GM08714 (cell line): ENCODE results near the gene TBC1D5.
"Not testable (repeated sequence)": the region's sequence is repeated elsewhere in the genome, so short reads cannot be mapped to it uniquely, and the experiment has no call there.

ENCODE experiments used
- H3K4me3 ChIP-seq: fragments of 200-500 bp; sonication (Bioruptor generic); 2 replicates; pipeline ENCODE4 v1.5.1; 2014; ENCODE audit warnings: mild to moderate bottlenecking, low read length, inconsistent platforms
- ZNF274 ChIP-seq: IDR thresholded peaks from 2 replicates; pipeline ENCODE4 v1.6.1; 2012; ENCODE audit warnings: mild to moderate bottlenecking, low read depth, low read length

Gene TBC1D5, protein sequence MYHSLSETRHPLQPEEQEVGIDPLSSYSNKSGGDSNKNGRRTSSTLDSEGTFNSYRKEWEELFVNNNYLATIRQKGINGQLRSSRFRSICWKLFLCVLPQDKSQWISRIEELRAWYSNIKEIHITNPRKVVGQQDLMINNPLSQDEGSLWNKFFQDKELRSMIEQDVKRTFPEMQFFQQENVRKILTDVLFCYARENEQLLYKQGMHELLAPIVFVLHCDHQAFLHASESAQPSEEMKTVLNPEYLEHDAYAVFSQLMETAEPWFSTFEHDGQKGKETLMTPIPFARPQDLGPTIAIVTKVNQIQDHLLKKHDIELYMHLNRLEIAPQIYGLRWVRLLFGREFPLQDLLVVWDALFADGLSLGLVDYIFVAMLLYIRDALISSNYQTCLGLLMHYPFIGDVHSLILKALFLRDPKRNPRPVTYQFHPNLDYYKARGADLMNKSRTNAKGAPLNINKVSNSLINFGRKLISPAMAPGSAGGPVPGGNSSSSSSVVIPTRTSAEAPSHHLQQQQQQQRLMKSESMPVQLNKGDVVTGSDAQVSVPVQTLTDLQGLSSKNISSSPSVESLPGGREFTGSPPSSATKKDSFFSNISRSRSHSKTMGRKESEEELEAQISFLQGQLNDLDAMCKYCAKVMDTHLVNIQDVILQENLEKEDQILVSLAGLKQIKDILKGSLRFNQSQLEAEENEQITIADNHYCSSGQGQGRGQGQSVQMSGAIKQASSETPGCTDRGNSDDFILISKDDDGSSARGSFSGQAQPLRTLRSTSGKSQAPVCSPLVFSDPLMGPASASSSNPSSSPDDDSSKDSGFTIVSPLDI

GRCh38 chr3:17742102-17742879, at the start of gene TBC1D5:
Gene TBC1D5, minus strand, starts transcription at chr3:17742631. Its CDS starts 234,061 bp downstream, at chr3:17508570.
- peak within 1 kb of the TSS; percentile 88 for H3K4me3 ChIP-seq
- no peak for TF ChIP-seq ZNF274

DNA sequence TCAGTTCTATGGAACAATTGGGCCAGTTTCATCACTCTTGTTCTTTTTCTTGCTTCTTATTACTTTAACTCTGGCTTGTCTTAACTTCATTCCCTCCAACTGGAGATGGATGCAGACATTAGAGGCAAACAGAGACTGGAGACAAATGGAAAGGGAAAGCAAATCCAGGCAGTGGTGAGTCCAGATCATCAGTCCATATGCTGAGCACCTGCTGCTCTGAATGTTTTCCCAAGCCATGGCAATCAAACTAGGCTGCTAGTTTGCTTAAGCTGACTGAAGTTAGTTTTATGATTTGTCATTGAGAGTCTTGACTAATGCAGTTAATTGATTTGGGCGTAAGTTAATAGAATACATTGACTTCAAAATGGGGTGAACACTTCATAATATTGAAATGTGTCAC, 41.0 kb upstream of the TBC1D5 start:
- no peak for TF ChIP-seq ZNF274
- H3K4me3 ChIP-seq, result no peak overlapping the region

GRCh38 chr3:17782751-17783150, 40.3 kb upstream of the TBC1D5 start:
- TF ChIP-seq ZNF274, result no peak
- H3K4me3 ChIP-seq, result no peak overlapping the region

GRCh38 chr3:17780369-17780768, 37.9 kb upstream of the TBC1D5 start:
- not testable (repeated sequence) for H3K4me3 ChIP-seq

- H3K4me3 ChIP-seq, result not testable (repeated sequence)
Observed at GRCh38 chr3:17779304-17780250, 37.1 kb upstream of the TBC1D5 start.

DNA sequence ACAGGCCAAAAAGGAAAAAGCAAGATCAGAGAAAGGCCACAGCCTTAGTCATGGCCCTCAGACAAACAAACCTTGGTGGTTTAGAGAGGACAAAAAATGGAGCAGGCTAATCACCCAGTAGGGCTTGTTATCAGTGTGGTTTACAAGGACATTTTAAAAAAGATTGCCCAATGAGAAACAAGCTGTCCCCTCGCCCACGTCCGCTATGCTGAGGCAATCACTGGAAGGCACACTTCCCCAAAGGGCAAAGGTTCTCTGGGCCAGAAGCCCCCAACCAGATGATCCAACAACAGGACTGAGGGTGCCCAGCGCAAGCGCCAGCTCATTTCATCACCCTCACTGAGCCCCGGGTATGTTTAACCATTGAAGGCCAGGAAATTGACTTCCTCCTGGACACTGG, 34.9 kb upstream of the TBC1D5 start:
- not testable (repeated sequence) for H3K4me3 ChIP-seq

- TF ChIP-seq ZNF274, result no peak
- H3K4me3 ChIP-seq, result no peak overlapping the region
Observed at GRCh38 chr3:17775073-17775472, 32.6 kb upstream of the TBC1D5 start.

DNA sequence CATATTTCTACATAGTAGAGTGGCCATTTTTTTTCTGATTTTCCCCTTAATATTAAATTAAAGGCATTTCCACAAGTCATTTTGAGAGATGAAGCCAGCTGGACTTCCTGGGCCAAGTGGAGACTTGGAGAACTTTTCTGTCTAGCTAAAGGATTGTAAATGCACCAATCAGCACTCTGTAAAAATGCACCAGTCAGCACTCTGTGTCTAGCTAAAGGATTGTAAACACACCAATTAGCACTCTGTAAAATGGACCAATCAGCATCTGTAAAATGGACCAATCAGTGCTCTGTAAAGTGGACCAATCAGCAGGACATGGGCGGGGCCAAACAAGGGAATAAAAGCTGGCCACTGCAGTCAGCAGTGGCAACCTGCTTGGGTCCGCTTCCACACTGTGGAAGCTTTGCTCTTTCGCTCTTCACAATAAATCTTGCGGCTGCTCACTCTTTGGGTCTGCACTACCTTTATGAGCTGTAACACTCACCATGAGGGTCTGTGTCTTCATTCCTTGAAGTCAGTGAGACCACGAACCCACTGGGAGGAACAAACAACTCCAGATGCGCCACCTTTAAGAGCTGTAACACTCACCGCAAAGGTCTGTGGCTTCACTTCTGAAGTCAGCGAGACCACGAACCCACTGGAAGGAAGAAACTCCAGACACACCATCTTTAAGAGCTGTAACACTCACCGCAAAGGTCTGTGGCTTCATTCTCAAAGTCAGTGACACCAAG, 31.9 kb upstream of the TBC1D5 start:
- H3K4me3 ChIP-seq, result not testable (repeated sequence)

DNA sequence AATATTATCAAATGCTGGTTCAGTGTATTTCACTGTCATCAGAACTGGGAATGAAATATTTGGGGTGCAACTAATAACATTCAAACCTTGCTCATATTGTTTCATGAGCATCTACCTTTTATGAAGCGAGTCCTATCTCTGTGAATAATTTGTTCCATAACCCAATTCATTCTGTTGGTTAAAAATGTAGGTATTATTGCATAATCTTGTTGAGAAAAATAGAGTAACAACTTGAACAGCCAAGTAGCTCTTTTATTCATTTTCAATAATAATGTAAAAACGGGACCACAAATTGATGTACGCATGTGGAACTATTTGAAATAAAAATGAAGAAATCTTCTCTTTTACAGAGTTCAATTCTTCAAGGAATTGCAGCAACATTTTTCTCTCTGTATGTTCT, 30.1 kb upstream of the TBC1D5 start:
- no peak for TF ChIP-seq ZNF274

GRCh38 chr3:17771177-17772017, 29.0 kb upstream of the TBC1D5 start:
- TF ChIP-seq ZNF274, result no peak
- no peak overlapping the region for H3K4me3 ChIP-seq

More for the DNA sequence above, 30.1 kb upstream of the TBC1D5 start:
- no peak overlapping the region for H3K4me3 ChIP-seq

DNA sequence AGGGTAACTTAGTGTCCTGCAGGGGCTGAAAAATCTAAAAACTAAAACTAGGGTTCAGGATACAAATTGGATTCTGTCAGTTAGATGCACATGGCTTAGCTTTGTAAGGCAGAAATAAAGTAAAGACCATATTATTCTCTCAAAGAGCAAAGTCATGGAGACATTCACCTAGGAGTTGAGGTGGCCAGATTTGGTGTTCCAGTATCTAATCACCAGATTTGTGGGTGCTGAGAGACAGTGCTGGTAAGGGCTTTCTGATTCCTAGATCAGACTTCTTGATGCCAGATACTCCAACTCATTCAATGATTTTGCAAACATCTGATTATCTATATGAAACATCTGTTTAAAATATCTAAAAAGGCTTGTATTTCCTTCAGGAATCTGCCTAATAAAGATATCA, 28.3 kb upstream of the TBC1D5 start:
- no peak overlapping the region for H3K4me3 ChIP-seq
- no peak for TF ChIP-seq ZNF274

DNA sequence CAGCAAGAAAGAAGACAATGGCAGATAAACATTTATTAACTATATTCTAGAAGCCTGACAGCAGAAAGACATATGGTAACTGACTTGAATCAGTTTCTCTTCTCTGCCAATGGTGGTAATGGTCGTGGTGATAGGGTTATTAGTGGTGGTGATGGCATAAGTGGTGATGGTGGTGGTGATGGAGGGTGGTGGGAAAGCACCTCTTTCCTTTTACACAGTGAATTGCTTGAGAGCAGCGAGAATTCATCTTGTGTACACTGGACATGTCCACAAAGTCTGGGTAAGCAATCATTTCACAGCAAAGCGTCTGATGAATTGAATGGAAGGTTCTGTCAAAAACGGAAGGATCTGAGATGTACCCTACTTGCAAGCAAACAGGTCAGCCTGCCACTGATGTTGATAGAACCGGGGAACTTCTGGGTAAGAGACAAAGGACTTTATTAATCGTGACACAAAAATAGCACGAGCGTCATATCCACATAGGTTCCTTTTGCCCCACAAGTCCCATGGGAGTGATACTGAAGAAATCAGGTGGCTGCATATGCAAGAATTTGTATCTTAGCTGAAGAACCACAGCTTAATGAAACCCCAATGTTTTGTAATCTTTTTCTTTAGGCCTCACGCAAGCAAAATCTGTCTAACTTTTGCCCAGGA, 23.5 kb upstream of the TBC1D5 start:
- no peak for TF ChIP-seq ZNF274
- peak overlapping the region; percentile 18; the same call in 1 of the 2 replicates for H3K4me3 ChIP-seq
